EL (cell line): Measurements from ENCODE around the gene DDC.
"Not testable (repeated sequence)": the region's sequence is repeated elsewhere in the genome, so short reads cannot be mapped to it uniquely, and the experiment has no call there.

Experiments
- DNase-seq: peaks from one replicate; pipeline ENCODE4 v3.0.0-alpha.2; 2016

DDC gene

GRCh38 chr7:50476953-50477625, 88.1 kb downstream of the DDC start:
- no peak for DNase-seq

- no peak for DNase-seq
Observed at GRCh38 chr7:50475340-50475739, 89.9 kb downstream of the DDC start.

GRCh38 chr7:50474382-50475160, 90.6 kb downstream of the DDC start:
- no peak for DNase-seq

DNA sequence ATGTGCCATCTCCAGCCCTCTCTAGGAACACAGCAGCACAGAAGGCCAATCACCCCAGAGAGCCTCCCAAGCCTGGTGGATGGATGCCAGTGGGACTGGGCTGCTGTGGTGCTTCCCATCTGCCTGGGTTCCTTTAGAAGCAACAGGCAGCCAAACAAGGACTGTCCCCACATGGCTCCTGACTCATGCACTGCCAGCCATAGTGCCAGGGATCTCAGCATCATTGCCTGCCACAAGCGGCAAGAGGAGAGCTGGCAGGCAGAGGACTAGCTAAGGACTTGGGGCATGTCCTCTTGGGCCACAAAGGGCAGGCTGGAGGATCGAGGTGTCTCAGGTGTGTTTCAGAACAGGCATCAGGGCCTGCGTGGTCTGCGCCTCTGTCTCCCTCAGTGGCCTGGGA, 91.7 kb downstream of the DDC start:
- DNase-seq, result no peak

DNA sequence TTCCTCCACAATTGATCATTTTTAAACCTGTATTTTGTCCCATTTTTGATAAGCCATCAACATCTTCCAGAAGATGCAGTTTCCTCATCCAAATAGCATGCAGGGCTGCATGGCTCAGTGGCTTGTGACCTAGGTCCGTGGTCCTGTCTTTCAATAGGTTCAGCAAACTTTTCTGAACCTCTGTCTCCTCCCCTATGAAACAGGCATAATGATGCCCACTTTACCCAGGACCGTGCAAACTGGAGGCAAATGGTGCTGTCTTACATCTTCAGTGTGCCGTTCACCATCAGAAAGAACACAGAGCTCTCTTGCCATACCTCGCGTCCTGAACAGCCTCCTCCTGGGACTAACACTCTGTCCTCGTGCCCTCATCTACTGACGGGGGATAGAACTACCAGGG, 92.8 kb downstream of the DDC start:
- no peak for DNase-seq

GRCh38 chr7:50471970-50472369, 93.2 kb downstream of the DDC start:
- DNase-seq, result no peak

- DNase-seq, result no peak
Observed at GRCh38 chr7:50470250-50471163, 94.7 kb downstream of the DDC start.

GRCh38 chr7:50469181-50469580, 96.0 kb downstream of the DDC start:
- DNase-seq, result no peak

GRCh38 chr7:50467817-50468610, 97.2 kb downstream of the DDC start:
- DNase-seq, result peak; percentile 71

- DNase-seq, result no peak
Observed at GRCh38 chr7:50466815-50467585, 98.2 kb downstream of the DDC start.

DNA sequence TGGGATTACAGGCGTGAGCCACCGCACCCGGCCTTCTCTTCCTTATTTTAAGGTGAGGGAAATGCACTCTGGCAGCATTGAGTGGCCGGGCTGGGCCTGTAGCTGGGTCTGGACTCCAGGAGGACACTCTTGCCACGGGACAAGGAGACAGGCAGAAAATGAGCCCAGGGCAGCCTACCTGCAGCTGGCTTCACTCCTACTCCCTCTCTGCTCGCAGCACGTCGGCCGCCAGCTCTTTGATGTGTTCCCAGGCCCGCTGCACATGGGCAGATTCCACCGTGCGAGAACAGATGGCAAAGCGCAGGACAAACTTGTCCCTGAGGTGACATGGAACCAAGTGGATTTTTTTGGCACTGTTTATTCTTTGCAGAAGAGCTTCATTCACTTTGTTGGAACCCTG, 102.2 kb downstream of the DDC start:
- no peak for DNase-seq

- DNase-seq, result no peak
Observed at GRCh38 chr7:50462361-50462760, 102.8 kb downstream of the DDC start.

GRCh38 chr7:50461695-50462094, 103.5 kb downstream of the DDC start:
- DNase-seq, result no peak

- not testable (repeated sequence) for DNase-seq
Observed at GRCh38 chr7:50459183-50459582, 106.0 kb downstream of the DDC start.

- DNase-seq, result not testable (repeated sequence)
Observed at GRCh38 chr7:50458651-50459050, 106.6 kb downstream of the DDC start.

DNA sequence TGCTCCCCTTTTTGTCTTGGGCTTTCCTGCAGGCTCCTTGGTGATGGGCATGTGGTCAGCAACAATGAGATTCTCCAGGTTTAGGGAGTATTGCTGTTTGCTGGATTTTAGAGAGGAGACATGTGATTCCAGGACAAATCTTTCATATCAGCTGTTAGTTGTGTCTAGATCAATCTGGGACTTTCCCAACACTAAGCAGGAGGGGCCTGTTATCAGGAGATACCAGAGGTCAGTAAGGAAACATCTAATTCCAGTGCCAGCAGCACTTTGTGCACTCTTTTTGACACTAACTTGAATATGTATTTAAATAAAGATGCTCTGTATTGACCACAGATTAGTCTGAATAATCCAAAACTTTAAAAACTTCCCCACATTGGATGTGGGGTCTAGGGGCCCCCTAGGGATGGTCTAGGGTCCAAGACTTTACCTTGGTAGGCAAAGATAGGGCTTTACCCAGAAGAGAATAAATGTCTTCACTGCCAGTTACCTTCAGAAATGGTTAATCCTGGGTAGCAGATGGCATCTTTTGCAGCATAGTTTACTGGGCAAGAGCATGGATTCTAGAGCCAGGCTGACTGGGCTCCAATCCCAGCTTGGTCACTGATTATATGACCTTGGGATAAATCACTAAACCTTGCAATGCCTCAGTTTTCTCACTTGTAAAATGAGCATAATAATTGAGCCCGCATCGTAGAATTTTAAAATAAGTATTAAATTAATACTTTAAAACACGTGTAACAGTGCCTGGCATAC, 108.7 kb downstream of the DDC start:
- no peak for DNase-seq

DNA sequence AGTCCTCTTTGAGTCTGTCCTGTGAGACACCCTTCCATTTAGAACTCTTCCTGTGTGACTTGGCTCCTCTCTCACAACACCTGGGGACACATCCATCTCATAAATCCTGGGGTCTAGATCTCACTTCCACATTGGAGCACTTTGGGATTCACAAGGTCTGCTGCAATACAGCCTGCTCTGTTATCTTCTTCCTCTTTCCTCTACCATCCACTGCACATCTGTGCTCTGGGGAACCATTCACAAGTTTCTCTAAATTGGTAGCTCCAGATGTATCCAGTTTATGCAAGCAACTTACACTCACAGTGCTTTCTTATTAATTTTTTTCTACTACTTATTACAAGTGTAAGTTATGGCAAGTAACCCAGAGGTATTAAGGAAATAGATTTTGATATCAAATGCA, 109.5 kb downstream of the DDC start:
- no peak for DNase-seq

GRCh38 chr7:50454968-50455367, 110.2 kb downstream of the DDC start:
- DNase-seq, result no peak

- no peak for DNase-seq
Observed at GRCh38 chr7:50450590-50451032, 114.6 kb downstream of the DDC start.

DNA sequence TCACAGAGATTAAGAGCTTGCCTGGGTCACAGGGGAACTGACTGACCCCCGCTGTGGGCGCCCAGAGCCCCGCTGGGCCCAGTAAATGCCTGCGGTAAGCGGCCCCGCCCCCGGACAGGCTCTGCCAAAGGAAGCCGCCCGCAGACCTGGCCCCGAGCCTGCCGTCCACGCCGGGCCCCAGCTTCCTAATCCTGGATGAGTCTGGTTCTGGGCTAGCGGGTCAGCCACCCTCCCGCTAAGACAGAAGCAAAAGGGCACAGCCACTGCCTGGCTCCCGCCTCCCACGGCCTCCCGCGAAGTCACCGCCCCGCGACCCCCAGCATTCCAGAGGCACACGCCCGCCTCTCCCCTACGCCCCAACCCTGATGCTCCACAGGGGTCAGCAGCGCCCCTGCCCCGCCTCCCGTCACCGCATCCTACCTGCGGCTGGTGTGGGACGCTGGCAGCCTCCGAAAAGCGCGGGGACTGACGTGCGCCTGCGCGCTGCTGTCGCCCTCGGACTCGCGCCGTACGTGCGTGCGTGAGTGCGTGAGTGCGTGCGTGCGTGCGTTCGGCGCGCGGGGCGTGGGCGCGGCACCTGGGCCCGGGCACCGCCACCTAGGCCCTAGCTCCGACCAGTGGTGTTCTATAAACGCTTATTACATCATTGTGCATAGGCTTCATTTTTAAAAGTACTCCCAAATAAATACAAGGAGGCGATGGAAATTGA, 115.2 kb downstream of the DDC start, which contains the start of gene FIGNL1:
Gene FIGNL1 (minus strand): TSS at position 470 of the 709 bp plus-strand sequence. CDS start 3,063 bp downstream, outside the sequence.
- peak; percentile 76 for DNase-seq
